Measurements from ENCODE around the gene DDO.
"Not testable (repeated sequence)": the region's sequence is repeated elsewhere in the genome, so short reads cannot be mapped to it uniquely, and the experiment has no call there.

Gene DDO, protein sequence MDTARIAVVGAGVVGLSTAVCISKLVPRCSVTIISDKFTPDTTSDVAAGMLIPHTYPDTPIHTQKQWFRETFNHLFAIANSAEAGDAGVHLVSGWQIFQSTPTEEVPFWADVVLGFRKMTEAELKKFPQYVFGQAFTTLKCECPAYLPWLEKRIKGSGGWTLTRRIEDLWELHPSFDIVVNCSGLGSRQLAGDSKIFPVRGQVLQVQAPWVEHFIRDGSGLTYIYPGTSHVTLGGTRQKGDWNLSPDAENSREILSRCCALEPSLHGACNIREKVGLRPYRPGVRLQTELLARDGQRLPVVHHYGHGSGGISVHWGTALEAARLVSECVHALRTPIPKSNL

DNA sequence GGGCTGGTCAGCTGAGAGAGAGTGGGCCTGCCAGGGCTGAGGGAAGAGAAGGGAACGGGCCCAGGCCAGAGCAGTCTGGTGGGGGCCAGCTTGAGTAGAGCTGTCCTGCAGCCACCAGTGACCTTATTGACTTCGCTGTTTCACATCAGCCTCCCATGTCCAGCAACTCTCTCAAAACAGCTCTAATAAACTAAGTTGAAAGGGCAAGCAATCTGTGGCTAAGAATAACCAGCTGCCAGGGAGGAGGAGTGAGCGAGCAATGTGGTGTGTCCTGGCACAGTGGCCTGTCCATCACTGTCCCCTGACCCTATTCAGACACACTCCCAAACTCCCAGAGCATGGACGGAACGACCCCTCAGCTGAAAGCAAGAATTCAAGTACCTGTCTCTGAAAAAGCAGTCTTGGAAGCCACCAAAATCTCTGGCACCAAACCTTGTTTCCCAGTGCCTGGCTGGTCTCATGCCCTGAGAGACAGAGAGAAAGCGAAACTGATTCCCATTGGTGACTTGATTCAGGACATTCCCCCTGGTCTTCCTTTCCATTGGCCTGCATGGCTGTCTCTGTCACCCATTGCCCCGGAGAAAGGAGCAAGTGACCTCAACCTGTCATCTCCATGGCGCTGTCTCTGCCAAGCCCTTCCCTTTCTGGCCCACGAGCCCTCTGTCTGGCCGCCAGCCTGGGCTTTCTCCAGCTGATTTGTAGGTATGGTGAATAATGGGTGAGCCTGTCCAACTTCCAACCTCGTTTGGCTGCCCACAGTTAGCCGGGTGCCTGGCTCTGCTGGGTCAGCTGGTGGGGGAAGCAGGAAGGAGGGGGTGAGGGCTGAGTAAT lies at the start of gene DDO:
Gene DDO, minus strand, starts transcription at position 490 of the 831 bp plus-strand sequence. CDS start 2,113 bp downstream, outside the sequence.
- no peak for DNase-seq

DNA sequence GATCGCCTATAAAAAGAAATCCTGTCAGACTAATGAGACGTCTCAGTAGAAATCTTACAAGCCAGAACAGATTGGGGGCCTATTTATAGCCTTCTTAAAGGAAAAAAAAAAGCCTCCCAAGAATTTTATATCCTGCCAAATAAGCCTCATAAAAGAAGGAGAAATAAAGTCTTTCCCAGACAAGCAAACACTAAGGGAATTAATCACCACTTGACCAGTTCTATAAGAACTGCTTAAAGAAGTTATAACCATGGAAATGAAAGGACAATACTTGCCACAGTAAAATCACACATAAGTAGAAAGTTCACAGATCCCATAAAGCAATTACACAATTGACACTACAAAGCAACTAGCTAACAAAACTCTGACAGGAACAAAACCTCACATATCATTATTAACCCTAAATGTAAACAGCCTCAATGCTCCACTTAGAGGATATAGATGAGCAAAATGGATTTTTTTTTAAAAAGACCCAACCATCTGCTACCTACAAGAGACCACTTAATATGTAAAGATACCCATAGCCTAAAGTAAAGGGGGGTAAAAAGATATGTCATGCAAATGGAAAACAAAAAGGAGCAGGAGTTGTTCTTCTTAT lies 47.6 kb upstream of the DDO start:
- no peak for DNase-seq

DNA sequence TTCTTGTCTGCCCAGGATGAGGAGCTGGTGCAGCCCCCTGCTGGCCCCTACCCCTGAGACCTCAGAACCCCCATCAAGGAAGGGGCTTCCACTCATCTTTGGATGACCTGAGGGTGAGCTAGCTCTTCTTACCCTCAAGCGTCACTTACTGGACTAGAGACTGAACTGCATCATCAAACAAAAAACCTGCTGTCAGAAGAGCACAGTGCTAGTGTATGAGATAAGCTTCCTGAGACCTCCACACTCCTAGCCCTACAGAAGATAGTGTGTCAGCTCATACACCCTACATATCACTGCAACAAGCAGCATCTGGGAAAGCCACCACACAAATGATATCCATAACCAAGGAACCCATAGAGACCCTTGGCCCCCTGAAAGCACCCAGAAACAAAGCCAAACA lies 46.0 kb upstream of the DDO start:
- DNase-seq: no peak

DNA sequence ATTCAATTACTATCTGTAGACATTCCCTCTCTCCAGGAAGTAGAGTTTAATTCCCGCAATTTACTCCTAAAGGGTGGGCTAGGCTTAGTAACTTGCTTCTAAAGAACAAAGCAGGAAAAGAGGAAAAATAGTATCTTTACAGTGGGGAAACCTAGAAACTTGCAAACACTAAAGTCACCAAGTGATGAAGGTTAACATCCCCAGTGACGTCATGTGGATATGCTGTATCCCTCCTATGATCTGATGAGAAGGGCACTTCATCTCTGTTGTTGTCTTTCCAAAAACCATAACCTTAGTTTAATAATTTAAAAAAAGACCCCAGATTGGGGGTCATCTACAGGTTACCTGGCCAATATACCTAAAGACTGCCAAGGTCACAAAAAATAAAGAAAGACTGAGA lies 43.8 kb upstream of the DDO start:
- DNase-seq: no peak

DNA sequence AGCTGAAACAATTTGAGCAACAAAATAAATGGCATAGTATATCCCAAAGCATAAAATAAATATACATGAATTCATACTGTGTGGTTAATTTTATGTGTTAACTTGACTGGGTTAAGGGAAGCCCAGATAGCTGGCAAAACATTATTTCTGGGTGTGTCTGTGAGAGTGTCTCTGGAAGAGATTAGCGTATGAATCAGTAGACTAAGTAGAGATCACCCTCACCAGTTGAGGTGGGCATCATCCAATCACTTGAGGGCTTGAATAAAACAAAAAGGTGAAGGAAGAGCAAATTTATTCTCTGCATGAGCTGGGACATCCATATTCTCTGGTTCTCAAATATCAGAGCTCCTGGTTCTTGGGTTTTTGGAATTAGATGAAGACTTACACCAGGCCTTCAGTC lies 43.1 kb upstream of the DDO start:
- no peak for DNase-seq

DNA sequence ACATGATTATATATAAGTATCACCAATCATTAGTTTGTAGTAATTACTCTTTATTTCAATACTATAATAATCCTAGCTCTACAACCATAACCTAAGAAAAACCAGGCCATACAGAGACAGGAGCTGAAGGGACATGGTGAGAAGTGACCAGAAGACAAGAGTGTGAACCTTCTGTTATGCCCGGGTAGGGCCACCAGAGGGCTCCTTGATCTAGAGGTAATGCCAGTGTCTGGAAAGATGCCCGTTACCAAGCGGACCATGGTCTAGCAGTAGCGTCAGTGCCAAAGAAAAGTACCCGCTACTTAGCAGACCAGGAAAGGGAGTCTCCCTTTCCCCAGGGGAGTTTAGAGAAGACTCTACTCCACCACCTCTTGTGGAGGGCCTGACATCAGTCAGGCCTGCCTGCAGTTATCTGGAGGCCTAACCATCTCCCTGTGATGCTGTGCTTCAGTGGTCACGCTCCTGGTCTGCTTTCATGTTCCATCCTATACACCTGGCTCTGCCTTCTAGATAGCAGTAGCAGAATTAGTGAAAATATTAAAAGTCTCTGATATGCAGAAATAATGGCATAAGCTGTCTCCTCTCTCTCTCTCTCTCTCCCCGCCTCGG lies 42.3 kb upstream of the DDO start:
- DNase-seq: not testable (repeated sequence)

DNA sequence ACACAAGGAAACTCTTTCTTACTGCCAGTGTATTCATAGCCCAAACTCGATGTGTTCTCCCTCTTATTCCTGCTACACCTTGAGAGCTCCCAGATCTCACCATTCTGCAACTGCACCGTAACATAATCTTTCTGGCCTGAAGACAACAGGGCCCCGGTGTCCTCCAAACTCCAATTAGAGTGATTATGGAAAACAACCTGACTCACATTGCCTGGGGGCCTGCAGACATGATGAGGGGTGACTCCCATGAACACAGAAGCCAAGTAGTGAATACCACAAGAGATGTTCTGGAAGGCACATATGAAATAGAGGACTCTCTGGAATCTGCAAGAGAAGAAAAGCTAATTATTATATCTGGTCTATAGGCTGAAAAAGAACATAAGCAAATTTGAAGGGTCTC lies 41.3 kb upstream of the DDO start:
- no peak for DNase-seq

DNA sequence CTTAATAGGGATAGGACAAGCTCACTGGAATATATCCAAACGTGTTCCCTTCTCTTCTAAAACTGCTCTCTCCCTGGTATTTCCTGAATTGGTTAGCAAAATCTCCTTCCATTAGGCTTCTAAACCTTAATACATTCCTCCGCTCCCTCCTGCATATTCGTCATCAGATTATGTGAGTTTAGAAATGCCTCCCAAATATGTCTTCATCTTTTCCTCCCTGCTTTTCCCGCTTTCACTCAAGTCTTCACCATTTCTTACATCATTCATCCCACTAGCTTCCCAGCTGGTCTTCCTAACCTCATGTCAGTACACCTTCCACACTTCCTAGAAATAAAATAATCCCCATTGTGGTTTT lies 34.1 kb upstream of the DDO start:
- no peak for DNase-seq

DNA sequence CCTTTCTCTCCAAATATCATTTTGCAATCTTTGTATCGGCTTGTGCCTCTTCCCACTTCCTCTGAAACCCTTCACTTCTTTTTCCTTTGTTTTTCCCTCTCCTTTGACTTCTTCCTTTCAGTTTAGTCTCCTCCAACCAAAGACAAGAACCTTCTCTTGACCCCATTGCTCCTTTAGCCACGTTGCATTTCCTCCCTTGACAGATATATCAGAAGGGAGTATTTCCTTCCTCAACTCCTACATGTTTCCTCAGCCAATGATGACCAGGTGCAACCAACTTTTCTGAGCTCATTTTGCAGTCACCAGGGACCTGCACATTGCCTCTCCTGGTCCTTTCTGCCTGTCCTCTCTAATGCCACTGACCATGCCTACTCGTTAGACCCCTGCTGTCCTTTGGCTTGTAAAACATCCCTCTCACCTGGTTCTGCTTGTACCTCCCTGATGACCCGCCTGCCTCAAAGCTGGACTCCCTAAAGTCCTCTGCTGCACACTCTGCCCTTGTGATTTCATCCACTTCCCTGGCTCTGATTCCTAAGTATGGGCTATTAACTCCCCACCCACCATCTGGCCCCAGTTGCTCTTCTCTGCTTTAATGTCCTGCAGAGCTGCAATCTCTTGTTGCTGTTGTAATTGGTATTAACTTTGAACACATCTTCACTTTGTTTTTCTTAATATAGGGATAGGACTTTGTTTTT lies 33.6 kb upstream of the DDO start:
- DNase-seq: no peak

DNA sequence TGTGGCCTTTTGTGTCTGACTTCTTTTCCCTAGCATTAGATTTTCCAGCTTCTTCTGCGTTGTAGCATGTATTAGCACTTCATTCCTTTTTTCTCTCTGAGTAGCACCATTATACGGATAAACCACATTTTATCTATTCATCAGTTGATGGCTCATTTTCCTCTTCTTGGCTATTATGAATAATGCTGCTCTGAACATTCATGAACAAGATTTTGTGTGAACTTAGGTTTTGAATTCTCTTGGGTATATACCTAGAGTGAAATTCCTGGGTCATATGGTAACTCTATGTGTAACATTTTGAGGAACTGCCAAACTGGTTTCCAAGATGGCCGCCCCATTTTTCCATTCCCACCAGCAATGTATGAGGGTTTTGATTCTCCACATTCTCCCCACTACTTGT lies 32.4 kb upstream of the DDO start:
- DNase-seq: no peak

DNA sequence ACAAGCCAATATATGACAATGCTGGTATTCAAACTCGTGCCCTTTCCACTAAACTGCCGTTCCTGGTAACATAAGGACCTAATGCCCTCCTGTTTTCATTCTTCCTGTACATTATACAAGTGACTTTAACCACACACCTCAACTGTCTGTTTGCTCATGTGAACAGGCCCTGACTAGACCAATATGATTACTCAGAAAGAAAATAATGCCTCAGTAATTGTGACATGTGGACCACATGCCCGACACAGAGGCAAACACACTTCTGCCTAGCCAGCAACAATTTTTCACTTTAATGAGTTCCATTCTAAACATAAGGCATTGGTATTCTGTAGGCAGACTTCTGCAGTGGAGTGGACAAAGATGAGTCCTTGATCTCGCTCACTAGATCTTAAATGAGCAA lies 31.0 kb upstream of the DDO start:
- no peak for DNase-seq

DNA sequence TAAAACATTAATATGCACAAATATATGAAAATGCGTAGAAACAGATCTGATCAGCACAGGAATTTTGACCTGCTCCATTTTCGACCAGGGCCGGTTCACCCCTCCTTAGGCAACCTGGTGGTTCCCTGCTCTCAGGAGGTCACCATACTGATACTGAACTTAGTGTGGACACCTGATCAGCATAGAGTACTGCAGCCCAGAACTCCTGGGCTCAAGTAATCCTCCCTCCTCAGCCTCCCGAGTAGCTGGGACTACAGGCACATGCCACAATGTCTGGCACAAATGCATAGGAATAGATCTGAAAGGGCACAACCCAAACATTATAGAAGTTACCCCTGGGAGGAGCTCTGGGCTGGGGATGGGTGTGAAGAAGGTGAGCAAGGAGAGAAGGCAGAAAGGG lies 24.7 kb upstream of the DDO start:
- no peak for DNase-seq

DNA sequence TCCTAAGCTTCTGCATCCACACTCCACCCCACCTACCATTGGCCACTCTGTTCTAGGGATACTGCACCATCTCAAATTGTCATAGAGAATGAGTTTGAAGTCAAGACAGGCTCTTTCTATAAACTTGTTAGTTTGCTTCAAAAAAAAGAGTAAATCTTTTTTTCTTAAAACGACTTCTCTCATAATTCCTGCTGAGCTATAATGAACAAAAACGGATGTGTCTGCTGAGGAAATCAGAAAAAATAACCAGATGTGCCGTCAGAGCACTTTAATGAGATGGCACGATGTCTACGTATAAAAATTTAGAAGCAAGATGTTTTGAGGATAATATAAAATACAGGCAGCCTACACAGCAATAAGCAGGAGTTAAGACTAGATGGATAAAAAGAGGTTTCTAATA lies 24.0 kb upstream of the DDO start:
- no peak for DNase-seq

DNA sequence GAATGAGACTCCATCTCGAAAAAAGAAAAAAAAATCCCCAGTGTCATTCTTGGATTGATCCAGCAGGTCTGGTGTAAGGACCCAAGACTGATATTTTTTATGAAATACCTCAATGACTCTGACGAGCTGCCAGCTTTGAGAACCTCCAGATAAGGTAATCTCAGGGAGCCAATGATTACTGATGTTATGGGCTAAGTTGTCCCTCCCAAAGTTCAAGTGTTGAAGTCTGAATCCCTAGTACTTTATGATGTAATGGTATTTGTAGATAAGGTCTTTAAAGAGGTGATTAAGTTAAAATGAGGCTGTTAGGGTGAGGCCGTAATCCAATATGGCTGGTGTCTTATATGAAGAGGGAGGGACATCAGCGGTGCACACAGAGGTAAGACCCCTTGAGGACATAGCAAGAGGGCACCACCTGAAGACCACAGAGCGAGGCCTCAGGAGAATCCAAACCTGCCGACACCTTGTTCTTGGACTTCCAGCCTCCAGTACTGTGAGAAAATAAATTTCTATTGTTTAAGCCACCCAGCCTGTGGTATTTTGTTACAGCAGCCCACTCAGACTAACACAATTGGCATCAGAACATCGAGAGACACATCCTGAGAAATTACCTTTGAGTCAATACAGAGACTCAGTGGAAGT lies 19.7 kb upstream of the DDO start:
- no peak for DNase-seq

DNA sequence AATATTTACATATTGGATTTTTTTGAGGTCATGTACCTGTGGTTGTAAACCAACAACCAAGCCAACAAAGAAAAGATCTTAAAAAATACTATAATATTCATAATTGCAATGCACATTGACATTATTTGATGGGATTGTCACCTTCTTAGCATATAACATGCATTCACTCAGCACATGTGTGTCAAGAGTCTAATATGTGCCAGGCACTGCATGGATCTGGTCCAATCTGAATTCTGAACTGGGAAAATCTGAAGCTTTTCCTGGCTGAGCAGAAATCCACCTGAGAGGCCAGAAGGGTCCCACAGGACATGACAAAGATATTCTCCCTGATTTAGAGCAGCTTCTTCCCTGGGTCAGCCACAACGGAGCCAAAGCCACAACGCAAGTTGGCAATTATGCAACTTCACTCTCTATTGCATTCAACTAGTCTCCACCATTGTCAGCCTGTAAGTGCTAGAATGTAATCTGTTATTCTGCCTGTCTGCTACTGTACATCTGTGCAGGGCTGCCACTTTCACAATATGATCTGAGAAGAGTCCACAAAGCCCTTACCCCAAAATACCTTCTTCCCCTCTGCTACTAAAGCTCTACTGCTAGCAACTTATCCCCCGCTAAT lies 17.0 kb upstream of the DDO start:
- DNase-seq: no peak

DNA sequence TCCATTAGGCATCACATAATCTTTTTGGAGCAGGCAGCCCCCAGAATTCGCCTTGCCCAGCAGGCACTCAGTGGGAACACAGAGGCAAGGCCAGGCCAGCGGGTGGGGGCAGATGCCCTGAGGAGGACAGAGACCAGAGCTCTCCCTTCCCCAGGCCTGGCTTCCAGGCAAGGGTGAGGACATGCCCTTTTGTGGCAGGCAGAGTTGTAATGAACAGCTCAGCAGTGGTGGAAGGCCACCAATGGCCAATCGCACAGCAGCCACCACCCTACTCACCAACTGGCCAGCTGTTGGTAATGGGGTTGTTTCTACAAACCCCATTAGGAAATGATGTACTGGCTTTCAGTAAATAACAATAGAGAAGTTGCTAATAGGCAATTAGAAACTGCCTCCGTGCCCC lies 15.4 kb upstream of the DDO start:
- no peak for DNase-seq

DNA sequence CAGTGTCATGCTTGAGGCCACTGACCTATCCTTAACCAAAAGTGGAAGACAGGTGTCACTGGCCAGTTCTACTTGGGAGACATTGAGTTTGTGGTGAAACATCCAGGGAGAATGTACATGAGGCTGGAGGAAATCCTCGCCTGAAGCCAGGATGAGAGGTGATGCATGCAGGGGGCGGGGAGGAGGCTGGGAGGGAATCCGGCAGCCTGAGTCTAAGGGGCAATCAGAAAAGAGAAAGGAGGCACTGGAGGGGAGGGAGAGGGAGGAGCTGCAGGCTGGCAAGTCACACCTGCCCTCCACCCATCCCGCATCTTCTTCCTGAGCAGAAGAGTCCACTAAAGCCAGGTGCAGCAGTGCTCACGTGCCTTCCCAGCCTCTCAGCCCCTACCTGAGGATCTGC lies 14.9 kb upstream of the DDO start:
- no peak for DNase-seq

DNA sequence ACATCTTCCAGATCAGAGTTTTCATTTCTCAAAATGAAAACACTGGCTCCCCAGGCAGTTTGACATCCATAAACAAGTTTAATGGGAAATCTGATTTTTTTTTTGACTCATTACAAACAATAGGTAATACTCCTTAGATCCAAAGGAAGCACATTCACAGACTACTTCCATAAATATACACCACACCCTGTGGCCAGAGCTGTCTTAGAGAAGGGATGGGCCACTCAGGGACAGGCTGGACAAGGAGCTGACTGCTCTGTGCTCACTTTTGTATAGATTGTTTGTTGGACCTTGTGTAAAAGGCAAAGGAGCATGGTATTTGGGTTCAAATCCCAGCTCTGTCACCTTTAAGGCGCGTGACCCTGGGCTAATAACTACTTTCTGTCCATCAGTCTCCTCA lies 12.8 kb upstream of the DDO start:
- DNase-seq: no peak

DNA sequence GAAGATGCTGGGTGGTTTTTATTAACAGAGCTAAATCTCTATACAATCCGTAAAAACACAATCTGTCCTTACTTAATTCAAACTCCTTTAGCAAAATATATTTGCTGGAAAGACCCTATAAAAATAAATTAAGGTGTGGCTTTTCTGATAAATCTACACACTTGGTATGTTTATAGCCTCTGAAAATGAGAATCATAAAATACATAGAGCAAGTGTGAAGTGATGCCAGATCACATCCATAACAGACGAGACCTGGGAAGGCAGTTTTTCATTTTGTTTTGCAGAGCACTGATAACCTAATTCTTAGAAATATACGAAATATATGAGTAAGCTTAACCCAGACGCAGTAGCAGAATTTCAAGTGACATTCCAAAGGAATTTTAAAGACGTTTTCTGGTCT lies 10.4 kb upstream of the DDO start:
- no peak for DNase-seq

DNA sequence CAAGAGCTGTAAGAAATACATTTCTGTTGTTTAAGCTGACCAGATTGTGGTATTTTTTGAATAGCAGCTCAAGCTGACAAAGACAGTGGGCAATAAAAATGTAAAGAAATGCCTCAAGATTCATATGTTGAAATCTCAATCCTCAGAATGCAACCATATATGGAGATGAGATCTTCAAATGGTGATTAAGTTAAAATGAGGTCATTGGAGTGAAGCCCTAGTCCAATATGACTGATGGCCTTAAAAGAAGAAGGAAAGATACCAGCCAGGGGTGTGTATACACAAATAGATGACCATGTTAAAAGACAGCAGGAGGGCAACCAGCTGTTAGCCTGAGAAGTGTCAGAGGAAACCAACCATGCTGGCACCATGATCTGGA lies 7.1 kb upstream of the DDO start:
- no peak for DNase-seq

DNA sequence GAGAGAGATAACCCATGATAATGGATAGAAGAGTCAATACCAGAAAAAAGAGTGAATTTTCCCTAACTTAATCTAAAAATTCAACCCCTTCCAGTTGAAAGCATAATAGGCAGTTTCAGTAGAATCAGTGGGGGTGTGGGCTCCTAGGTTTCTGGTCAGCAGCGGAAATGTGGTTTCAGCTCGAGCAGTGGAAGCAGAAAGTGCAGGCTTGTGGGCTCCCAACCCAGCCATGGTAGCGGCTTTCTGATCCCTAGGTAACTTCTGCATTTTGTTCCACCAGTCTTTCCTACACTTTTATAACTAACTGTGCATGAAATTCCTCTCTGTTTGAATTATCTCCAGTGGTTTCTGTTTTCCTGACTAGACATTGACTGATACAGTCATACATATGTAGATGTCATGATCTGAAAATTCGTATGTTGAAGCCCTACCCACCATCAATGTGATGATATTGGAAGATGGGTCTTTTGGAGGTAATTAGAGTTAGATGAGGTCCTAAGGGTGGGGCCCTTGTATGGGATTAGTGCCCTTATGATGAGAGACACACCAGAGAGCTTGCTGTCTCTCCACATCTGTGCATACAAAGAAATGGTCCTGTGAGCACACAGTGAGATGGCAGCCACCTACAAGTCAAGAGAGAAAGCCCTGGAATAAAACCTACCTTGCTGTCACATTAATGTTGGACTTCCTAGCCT lies 6.5 kb upstream of the DDO start:
- DNase-seq: no peak
